Measurements from ENCODE around the gene CCL4. TPM values are rescaled to one million over a fixed set of nuclear protein-coding genes. Genes with fewer than 3 reads are reported as not detected.

The CCL4 gene
- total RNA-seq, 2 donors from 2014 or later, result not detected

DNA sequence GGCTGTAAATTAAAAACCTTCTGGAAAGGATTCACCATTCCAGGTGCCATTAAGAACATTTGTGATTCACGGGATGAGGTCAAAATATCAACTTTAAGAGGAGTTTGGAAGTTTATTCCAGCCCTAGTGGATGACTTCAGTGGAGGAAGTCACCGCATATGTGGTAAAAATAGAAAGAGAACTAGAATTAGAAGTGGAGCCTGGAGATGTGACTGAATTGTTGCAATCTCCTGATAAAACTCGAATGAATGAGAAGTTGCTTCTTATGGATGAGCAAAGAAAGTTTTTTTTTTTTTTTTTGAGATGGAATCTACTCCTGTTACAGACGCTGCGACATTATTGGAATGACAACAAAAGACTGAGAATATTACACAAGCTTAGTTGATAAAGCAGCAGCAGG lies 26.7 kb downstream of the CCL4 start:
- Mint-ChIP-seq H3K4me1 (peaks cover 10% of the 10 kb centered on the region), H3K36me3 (ENCODE audit: low read depth) (no peaks in the 10 kb centered on the region), H3K27me3 (ENCODE audit: insufficient read depth) (no peaks in the 10 kb centered on the region), H3K9me3 (peaks cover 17% of the 10 kb centered on the region), H3K27ac (no peak overlapping the region), H3K4me3 (no peak overlapping the region)
- H3K27me3 ChIP-seq (ENCODE audit: control insufficient read depth, insufficient read depth, low read length, poor library complexity, severe bottlenecking), result no peaks in the 10 kb centered on the region
- WGBS, 2 experiments (ENCODE audit: insufficient coverage in 1 of 2, insufficient read length in 1 of 2), result 94 to 97% methylated on average over 5 of the region's 5 CpGs
- H3K27ac ChIP-seq (ENCODE audit: low read depth, low read length), result no peak overlapping the region
- no peaks in the 10 kb centered on the region for H3K4me1 ChIP-seq (ENCODE audit: control insufficient read depth, insufficient read depth, low read length)
- TF ChIP-seq, protein P1, sequence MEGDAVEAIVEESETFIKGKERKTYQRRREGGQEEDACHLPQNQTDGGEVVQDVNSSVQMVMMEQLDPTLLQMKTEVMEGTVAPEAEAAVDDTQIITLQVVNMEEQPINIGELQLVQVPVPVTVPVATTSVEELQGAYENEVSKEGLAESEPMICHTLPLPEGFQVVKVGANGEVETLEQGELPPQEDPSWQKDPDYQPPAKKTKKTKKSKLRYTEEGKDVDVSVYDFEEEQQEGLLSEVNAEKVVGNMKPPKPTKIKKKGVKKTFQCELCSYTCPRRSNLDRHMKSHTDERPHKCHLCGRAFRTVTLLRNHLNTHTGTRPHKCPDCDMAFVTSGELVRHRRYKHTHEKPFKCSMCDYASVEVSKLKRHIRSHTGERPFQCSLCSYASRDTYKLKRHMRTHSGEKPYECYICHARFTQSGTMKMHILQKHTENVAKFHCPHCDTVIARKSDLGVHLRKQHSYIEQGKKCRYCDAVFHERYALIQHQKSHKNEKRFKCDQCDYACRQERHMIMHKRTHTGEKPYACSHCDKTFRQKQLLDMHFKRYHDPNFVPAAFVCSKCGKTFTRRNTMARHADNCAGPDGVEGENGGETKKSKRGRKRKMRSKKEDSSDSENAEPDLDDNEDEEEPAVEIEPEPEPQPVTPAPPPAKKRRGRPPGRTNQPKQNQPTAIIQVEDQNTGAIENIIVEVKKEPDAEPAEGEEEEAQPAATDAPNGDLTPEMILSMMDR (conservative IDR thresholded peaks at IDR 0.05), result no peak
- peaks cover 7% of the 10 kb centered on the region for H3K9me3 ChIP-seq (ENCODE audit: control insufficient read depth, low read length)
- no peak overlapping the region for H3K9ac ChIP-seq (ENCODE audit: extremely low read depth, low read length, poor library complexity, severe bottlenecking)
- no peak for DNase-seq
- no peak overlapping the region for H3K4me3 ChIP-seq (ENCODE audit: low read length)
- no peaks in the 10 kb centered on the region for H3K36me3 ChIP-seq (ENCODE audit: control insufficient read depth, insufficient read depth, low read length)

DNA sequence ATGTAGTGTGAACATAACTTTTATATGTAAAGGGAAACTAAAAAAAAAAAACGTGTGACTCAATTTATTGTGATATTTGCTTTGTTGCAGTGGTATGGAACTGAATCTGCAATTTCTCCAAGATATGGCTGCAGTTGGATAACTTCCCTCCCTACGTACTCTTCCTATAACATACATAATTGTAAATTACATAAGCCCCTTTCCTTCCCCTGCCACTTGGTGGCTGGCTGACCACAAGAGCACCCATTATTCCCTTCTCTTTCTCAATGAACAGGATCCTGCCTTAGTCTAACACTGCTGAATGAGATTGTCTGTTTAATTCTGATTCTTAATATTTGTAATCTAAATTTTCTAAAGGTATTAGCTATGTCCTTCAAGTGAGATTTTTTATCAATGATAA lies 27.8 kb downstream of the CCL4 start:
- H3K4me1 Mint-ChIP-seq, result peaks cover 16% of the 10 kb centered on the region
- TF ChIP-seq, protein P1 (conservative IDR thresholded peaks at IDR 0.05), result peak; percentile 58
- Histone ChIP-seq H3K9ac (ENCODE audit: extremely low read depth, low read length, poor library complexity, severe bottlenecking) (no peak overlapping the region), H3K4me1 (ENCODE audit: control insufficient read depth, insufficient read depth, low read length) (no peaks in the 10 kb centered on the region), H3K27me3 (ENCODE audit: control insufficient read depth, insufficient read depth, low read length, poor library complexity, severe bottlenecking) (no peaks in the 10 kb centered on the region), H3K36me3 (ENCODE audit: control insufficient read depth, insufficient read depth, low read length) (no peaks in the 10 kb centered on the region), H3K4me3 (ENCODE audit: low read length) (no peak overlapping the region), H3K27ac (ENCODE audit: low read depth, low read length) (no peak overlapping the region), H3K9me3 (ENCODE audit: control insufficient read depth, low read length) (no peaks in the 10 kb centered on the region)
- no peak for DNase-seq
- WGBS, 2 experiments (ENCODE audit: insufficient coverage in 1 of 2, insufficient read length in 1 of 2), result 80 to 86% methylated on average over 1 to 2 of the region's 2 CpGs
- H3K27me3 Mint-ChIP-seq (ENCODE audit: insufficient read depth), result no peaks in the 10 kb centered on the region
- H3K4me3 Mint-ChIP-seq, result no peak overlapping the region
- H3K36me3 Mint-ChIP-seq (ENCODE audit: low read depth), result no peaks in the 10 kb centered on the region
- no peak overlapping the region for H3K27ac Mint-ChIP-seq
- peaks cover 7% of the 10 kb centered on the region for H3K9me3 Mint-ChIP-seq

DNA sequence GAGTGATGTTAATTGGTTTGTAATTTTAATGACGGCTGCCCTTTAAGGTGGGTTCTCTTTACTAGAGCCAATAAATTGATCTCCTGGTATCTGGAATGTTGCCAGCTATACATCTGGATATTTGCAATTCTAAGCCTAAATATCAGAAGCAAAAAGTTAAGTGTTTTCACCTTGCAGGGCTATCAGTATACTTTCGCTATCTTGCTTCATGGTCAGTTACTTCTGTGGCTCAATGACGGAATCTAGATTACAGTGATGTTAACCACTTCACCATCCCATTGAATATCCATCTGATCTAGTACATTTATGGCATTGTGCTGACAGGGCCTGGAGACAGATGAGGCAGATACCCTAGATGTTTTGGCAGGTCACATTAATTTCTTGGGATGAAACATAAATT lies 28.3 kb downstream of the CCL4 start:
- Histone ChIP-seq H3K4me3 (ENCODE audit: low read length) (no peak overlapping the region), H3K4me1 (ENCODE audit: control insufficient read depth, insufficient read depth, low read length) (no peaks in the 10 kb centered on the region), H3K27ac (ENCODE audit: low read depth, low read length) (no peak overlapping the region), H3K9ac (ENCODE audit: extremely low read depth, low read length, poor library complexity, severe bottlenecking) (no peak overlapping the region), H3K9me3 (ENCODE audit: control insufficient read depth, low read length) (no peaks in the 10 kb centered on the region), H3K36me3 (ENCODE audit: control insufficient read depth, insufficient read depth, low read length) (no peaks in the 10 kb centered on the region), H3K27me3 (ENCODE audit: control insufficient read depth, insufficient read depth, low read length, poor library complexity, severe bottlenecking) (no peaks in the 10 kb centered on the region)
- Mint-ChIP-seq H3K4me3 (no peak overlapping the region), H3K27me3 (ENCODE audit: insufficient read depth) (no peaks in the 10 kb centered on the region), H3K4me1 (peaks cover 17% of the 10 kb centered on the region), H3K36me3 (ENCODE audit: low read depth) (no peaks in the 10 kb centered on the region), H3K27ac (no peak overlapping the region), H3K9me3 (peaks cover 2% of the 10 kb centered on the region)
- no peak for DNase-seq
- TF ChIP-seq, protein P1 (conservative IDR thresholded peaks at IDR 0.05), result no peak
- WGBS, 2 experiments (ENCODE audit: insufficient coverage in 1 of 2, insufficient read length in 1 of 2), result 89 to 92% methylated on average over 2 to 3 of the region's 3 CpGs
